ENCODE measurements around the gene C1QTNF4. TPM values are rescaled to one million over a fixed set of nuclear protein-coding genes. Genes with fewer than 3 reads are reported as not detected.
"Not testable (repeated sequence)": the region's sequence is repeated elsewhere in the genome, so short reads cannot be mapped to it uniquely, and the experiment has no call there.

The C1QTNF4 gene
- under 1 TPM in 1 of 2 experiments, not detected in 1; 0.14 TPM for total RNA-seq

- ChIA-PET CTCF (interaction anchor here (1.1 to 1.4 kb wide), 2 partner anchors 14 to 221 kb away, joined by 3 to 4 read pairs; no protein-coding TSS in a partner anchor), POLR2A (interaction anchor here (0.6 to 0.7 kb wide), 2 partner anchors 294 to 361 kb away, joined by 3 to 6 read pairs; no protein-coding TSS in a partner anchor)
- DNase-seq = no peak
- H3K36me3 Mint-ChIP-seq (ENCODE audit: low read depth) = no peaks in the 10 kb centered on the region
- no peak within 1 kb of the TSS for H3K4me3 Mint-ChIP-seq
- ATAC-seq = no peak
- peaks cover 4% of the 10 kb centered on the region for H3K4me1 Mint-ChIP-seq
- peaks cover 29% of the 10 kb centered on the region for H3K27me3 Mint-ChIP-seq
- intact Hi-C loops (cut with DNase I, micrococcal nuclease) = no loop called here
- H3K27ac Mint-ChIP-seq = no peak within 1 kb of the TSS
- H3K9me3 Mint-ChIP-seq (ENCODE audit: low read depth) = no peaks in the 10 kb centered on the region
Observed at GRCh38 chr11:47593934-47594855, at the start of gene C1QTNF4. TSS of gene C1QTNF4 (minus strand) at chr11:47594411. CDS start at chr11:47590810, 3,601 bp downstream.

GRCh38 chr11:47642099-47642855 lies 48.1 kb upstream of the C1QTNF4 start, which contains the start of gene MTCH2:
TSS of gene MTCH2 (minus strand) at chr11:47642559. CDS start at chr11:47642465, 94 bp downstream.
- intact Hi-C loops (cut with DNase I, micrococcal nuclease) = loop anchor here (1.0 to 5.0 kb wide), 17 partner anchors 21 to 1795 kb away; partner anchors contain the start of genes AGBL2 (in 2 of the 2), FNBP4 (in 2 of the 2), NUP160 (in 2 of the 2) and ARFGAP2 (in 1 of the 2)
- DNase-seq = peak; percentile 98
- Mint-ChIP-seq H3K4me1 (peaks cover 25% of the 10 kb centered on the region), H3K4me3 (peak within 1 kb of the TSS; percentile 99), H3K9me3 (ENCODE audit: low read depth) (no peaks in the 10 kb centered on the region), H3K27me3 (no peaks in the 10 kb centered on the region), H3K27ac (peak within 1 kb of the TSS; percentile 96), H3K36me3 (ENCODE audit: low read depth) (peaks cover 22% of the 10 kb centered on the region)
- ChIA-PET POLR2A (no interaction called here), CTCF (no interaction called here)
- peak; percentile 94 for ATAC-seq

GRCh38 chr11:47641600-47642098 lies 47.4 kb upstream of the C1QTNF4 start:
- Mint-ChIP-seq H3K9me3 (ENCODE audit: low read depth) (no peaks in the 10 kb centered on the region), H3K4me3 (peak overlapping the region; percentile 99), H3K36me3 (ENCODE audit: low read depth) (peaks cover 22% of the 10 kb centered on the region), H3K27me3 (no peaks in the 10 kb centered on the region), H3K27ac (peak overlapping the region; percentile 96), H3K4me1 (peaks cover 25% of the 10 kb centered on the region)
- intact Hi-C loops (cut with DNase I, micrococcal nuclease) = loop anchor here (1.0 to 5.0 kb wide), 17 partner anchors 22 to 1794 kb away; partner anchors contain the start of genes AGBL2 (in 2 of the 2), FNBP4 (in 2 of the 2), NUP160 (in 2 of the 2) and ARFGAP2 (in 1 of the 2)
- DNase-seq = no peak
- ChIA-PET POLR2A (no interaction called here), CTCF (interaction anchor here (1.1 to 1.2 kb wide), 2 partner anchors 12 to 50 kb away, joined by 3 read pairs; no protein-coding TSS in a partner anchor)
- no peak for ATAC-seq

GRCh38 chr11:47640506-47640905 lies 46.3 kb upstream of the C1QTNF4 start:
- CTCF ChIA-PET = interaction anchor here (1.0 to 1.4 kb wide), 4 partner anchors 11 to 106 kb away, joined by 3 to 4 read pairs (median 3); no protein-coding TSS in a partner anchor
- DNase-seq; H3K27ac Mint-ChIP-seq; ATAC-seq; H3K27me3 Mint-ChIP-seq; H3K4me3 Mint-ChIP-seq; H3K9me3 Mint-ChIP-seq (ENCODE audit: low read depth); POLR2A ChIA-PET: not testable (repeated sequence)
- intact Hi-C loops (cut with DNase I, micrococcal nuclease) = loop anchor here in 1 of 2 experiments (5.0 kb wide), 2 partner anchors 472 to 1793 kb away; partner anchors contain the start of gene CRY2
- peaks cover 27% of the 10 kb centered on the region for H3K36me3 Mint-ChIP-seq (ENCODE audit: low read depth)
- peaks cover 25% of the 10 kb centered on the region for H3K4me1 Mint-ChIP-seq

GRCh38 chr11:47636331-47636730 lies 42.1 kb upstream of the C1QTNF4 start:
- H3K4me3 Mint-ChIP-seq; H3K27me3 Mint-ChIP-seq; DNase-seq; H3K27ac Mint-ChIP-seq; POLR2A ChIA-PET; H3K9me3 Mint-ChIP-seq (ENCODE audit: low read depth); intact Hi-C loops (cut with DNase I, micrococcal nuclease); ATAC-seq: not testable (repeated sequence)
- CTCF ChIA-PET = interaction anchor here (0.5 to 1.0 kb wide), 2 partner anchors 14 to 20 kb away, joined by 3 read pairs; no protein-coding TSS in a partner anchor
- peaks cover 49% of the 10 kb centered on the region for H3K36me3 Mint-ChIP-seq (ENCODE audit: low read depth)
- H3K4me1 Mint-ChIP-seq = peaks cover 11% of the 10 kb centered on the region

- ATAC-seq (no peak), DNase-seq (no peak)
- H3K4me1 Mint-ChIP-seq = no peaks in the 10 kb centered on the region
- H3K27me3 Mint-ChIP-seq = no peaks in the 10 kb centered on the region
- ChIA-PET CTCF (no interaction called here), POLR2A (no interaction called here)
- no peaks in the 10 kb centered on the region for H3K9me3 Mint-ChIP-seq (ENCODE audit: low read depth)
- peaks cover 52% of the 10 kb centered on the region for H3K36me3 Mint-ChIP-seq (ENCODE audit: low read depth)
- intact Hi-C loops (cut with DNase I, micrococcal nuclease) = no loop called here
- no peak overlapping the region for H3K4me3 Mint-ChIP-seq
- H3K27ac Mint-ChIP-seq = no peak overlapping the region
Observed at GRCh38 chr11:47631473-47631872, 37.3 kb upstream of the C1QTNF4 start.

GRCh38 chr11:47628026-47628425 lies 33.8 kb upstream of the C1QTNF4 start:
- CTCF ChIA-PET = no interaction called here

GRCh38 chr11:47626234-47626633 lies 32.0 kb upstream of the C1QTNF4 start:
- Mint-ChIP-seq H3K4me1 (no peaks in the 10 kb centered on the region), H3K27me3 (no peaks in the 10 kb centered on the region), H3K9me3 (ENCODE audit: low read depth) (no peaks in the 10 kb centered on the region), H3K27ac (no peak overlapping the region), H3K4me3 (no peak overlapping the region), H3K36me3 (ENCODE audit: low read depth) (peaks cover 35% of the 10 kb centered on the region)
- POLR2A ChIA-PET = no interaction called here
- ATAC-seq = no peak
- intact Hi-C loops (cut with DNase I, micrococcal nuclease) = loop anchor here in 1 of 2 experiments (10.0 kb wide), 1 partner anchor 851 kb away; no protein-coding TSS in a partner anchor
- CTCF ChIA-PET = no interaction called here
- DNase-seq = no peak

More at GRCh38 chr11:47628026-47628425, 33.8 kb upstream of the C1QTNF4 start:
- peaks cover 41% of the 10 kb centered on the region for H3K36me3 Mint-ChIP-seq (ENCODE audit: low read depth)
- POLR2A ChIA-PET = no interaction called here
- H3K4me1 Mint-ChIP-seq = no peaks in the 10 kb centered on the region
- H3K4me3 Mint-ChIP-seq = no peak overlapping the region
- ATAC-seq = no peak
- no peaks in the 10 kb centered on the region for H3K27me3 Mint-ChIP-seq
- no peak for DNase-seq
- no peak overlapping the region for H3K27ac Mint-ChIP-seq
- intact Hi-C loops (cut with DNase I, micrococcal nuclease) = loop anchor here in 1 of 2 experiments (10.0 kb wide), 1 partner anchor 853 kb away; no protein-coding TSS in a partner anchor
- no peaks in the 10 kb centered on the region for H3K9me3 Mint-ChIP-seq (ENCODE audit: low read depth)

- no peaks in the 10 kb centered on the region for H3K27me3 Mint-ChIP-seq
- peaks cover 22% of the 10 kb centered on the region for H3K36me3 Mint-ChIP-seq (ENCODE audit: low read depth)
- H3K4me1 Mint-ChIP-seq = no peaks in the 10 kb centered on the region
- ATAC-seq (no peak), DNase-seq (no peak)
- CTCF ChIA-PET = interaction anchor here (1.0 to 1.1 kb wide), 2 partner anchors 14 to 247 kb away, joined by 3 read pairs; no protein-coding TSS in a partner anchor
- no peaks in the 10 kb centered on the region for H3K9me3 Mint-ChIP-seq (ENCODE audit: low read depth)
- intact Hi-C loops (cut with DNase I, micrococcal nuclease) = loop anchor here in 1 of 2 experiments (10.0 kb wide), 1 partner anchor 846 kb away; no protein-coding TSS in a partner anchor
- no peak overlapping the region for H3K27ac Mint-ChIP-seq
- H3K4me3 Mint-ChIP-seq = no peak overlapping the region
- POLR2A ChIA-PET = interaction anchor here (0.6 kb wide), 1 partner anchor 53 kb away, joined by 7 read pairs; no protein-coding TSS in a partner anchor
Observed at GRCh38 chr11:47620836-47621378, 26.7 kb upstream of the C1QTNF4 start.

GRCh38 chr11:47617417-47617809 lies 23.2 kb upstream of the C1QTNF4 start:
- DNase-seq = no peak
- no peak for ATAC-seq
- ChIA-PET POLR2A (no interaction called here), CTCF (interaction anchor here (0.6 to 0.8 kb wide), 3 partner anchors 36 to 153 kb away, joined by 3 read pairs; no protein-coding TSS in a partner anchor)
- Mint-ChIP-seq H3K4me1 (no peaks in the 10 kb centered on the region), H3K9me3 (ENCODE audit: low read depth) (no peaks in the 10 kb centered on the region), H3K4me3 (no peak overlapping the region), H3K27ac (no peak overlapping the region), H3K27me3 (no peaks in the 10 kb centered on the region), H3K36me3 (ENCODE audit: low read depth) (peaks cover 11% of the 10 kb centered on the region)
- intact Hi-C loops (cut with DNase I, micrococcal nuclease) = no loop called here

Measured in activated CD4-positive, alpha-beta T cell treated with anti-CD3 and anti-CD28 coated beads for 36 hours (primary cell).